K562 (cell line): ENCODE results near the gene CASKIN2. TPM values are rescaled to one million over a fixed set of nuclear protein-coding genes. Genes with fewer than 3 reads are reported as not detected.

ENCODE experiments used
- ATAC-seq: fragments of 200-7000 bp; cut with Tn5 transposase; 3 replicates; pipeline ENCODE4 v1.9.1; 2020; ENCODE audit warnings: moderate library complexity
- BruUV-seq: library from RNA; stranded (reverse); fragments of 400-500 nt; replicated peaks from 2 replicates; lab custom pipeline; 2021; lab: Mats Ljungman, UMichigan
- CTCF ChIA-PET: fragments of 300-600 bp; formaldehyde crosslinking; extraction: SDS; loops from one replicate; lab custom pipeline; 2021; ENCODE audit warnings: low intra/inter-chr PET ratio; lab: Yijun Ruan, JAX
- POLR2A ChIA-PET: fragments of 300-600, 350-650 bp; sonication (Branson Sonifier 250); formaldehyde crosslinking; extraction: SDS; loops from one replicate; lab custom pipeline; 2021; ENCODE audit warnings: antibody characterized with exemption, inconsistent platforms; lab: Yijun Ruan, JAX
- DNase-seq, 4 experiments: peaks; one replicate each; pipeline versions ENCODE4 v3.0.0 to v3.0.0-alpha.2; 2011 to 2018; ENCODE audit warnings: low spot score in 3 of 4, mixed read lengths in 3 of 4; ENCODE audit errors: extremely low read depth in 1 of 4
- FAIRE-seq: peaks from 2 replicates; lab custom pipeline; 2011; peaks lifted over from hg19 to GRCh38; lab: Jason Lieb, UNC
- H2AFZ ChIP-seq: 2 replicates; pipeline ENCODE4 v1.6.0; 2011; ENCODE audit warnings: low read depth, low read length, control low read depth, inconsistent platforms
- H3K27ac ChIP-seq: fragments of 200-600 bp; 3 replicates; pipeline ENCODE4 v1.8.0; 2011; ENCODE audit warnings: low read depth, mild to moderate bottlenecking, control low read depth, inconsistent platforms, low read length, moderate library complexity, mixed read lengths; ENCODE audit errors: extremely low read depth
- H3K27me3 ChIP-seq, 2 experiments: fragments of 300-600 bp in 1 of 2; 2 replicates in 1 of 2; 3 replicates in 1 of 2; pipeline versions ENCODE4 v1.6.0 to v1.8.0; 2011; ENCODE audit warnings: inconsistent platforms in 2 of 2, low read length in 2 of 2, mild to moderate bottlenecking in 1 of 2, mixed read lengths in 1 of 2, moderate library complexity in 1 of 2; ENCODE audit not compliant: control insufficient read depth in 2 of 2, insufficient read depth in 2 of 2
- H3K36me3 ChIP-seq: fragments of 300-600 bp; 3 replicates; pipeline ENCODE4 v1.8.0; 2011; ENCODE audit warnings: mild to moderate bottlenecking, low read length, inconsistent platforms; ENCODE audit not compliant: control insufficient read depth, insufficient read depth
- H3K4me1 ChIP-seq, 2 experiments: fragments of 200-600 bp in 1 of 2; replicated peaks in 1 of 2; 2 replicates in 1 of 2; 3 replicates in 1 of 2; pipeline versions ENCODE4 v1.5.1 to v1.8.0; 2011; ENCODE audit warnings: inconsistent platforms in 2 of 2, low read length in 2 of 2, mild to moderate bottlenecking in 1 of 2, mixed read lengths in 1 of 2, moderate library complexity in 1 of 2; ENCODE audit not compliant: control insufficient read depth in 2 of 2, insufficient read depth in 2 of 2
- H3K4me2 ChIP-seq: 2 replicates; pipeline ENCODE4 v1.6.1; 2011; ENCODE audit warnings: low read length, control low read depth, inconsistent platforms, mixed read lengths; ENCODE audit not compliant: insufficient read depth
- H3K4me3 ChIP-seq: fragments of 200-600 bp; sonication (generic), shearing (Covaris generic); 2 replicates; pipeline ENCODE4 v1.5.1; 2016; ENCODE audit warnings: control low read depth, inconsistent platforms
- H3K79me2 ChIP-seq: fragments of 200-600 bp; 3 replicates; pipeline ENCODE4 v1.8.0; 2011; ENCODE audit warnings: low read length, inconsistent platforms; ENCODE audit not compliant: control insufficient read depth, insufficient read depth
- H3K9ac ChIP-seq, 2 experiments: 2 replicates each; pipeline versions ENCODE4 v1.6.0 to v1.6.1; 2011; ENCODE audit warnings: low read depth in 2 of 2, low read length in 2 of 2, control low read depth in 1 of 2, inconsistent platforms in 1 of 2, mild to moderate bottlenecking in 1 of 2, mixed read lengths in 1 of 2; ENCODE audit not compliant: insufficient read depth in 1 of 2
- H3K9me1 ChIP-seq: one replicate; pipeline ENCODE4 v1.6.0; 2011; ENCODE audit warnings: inconsistent platforms, mild to moderate bottlenecking, low read length, moderate library complexity; ENCODE audit not compliant: control insufficient read depth, insufficient read depth
- H3K9me3 ChIP-seq: replicated peaks from 2 replicates; pipeline ENCODE4 v1.5.1; 2011; ENCODE audit warnings: low read depth, low read length, inconsistent platforms; ENCODE audit not compliant: control insufficient read depth, insufficient read depth
- H4K20me1 ChIP-seq: replicated peaks from 2 replicates; pipeline ENCODE4 v1.6.1; 2011; ENCODE audit warnings: low read length, inconsistent platforms, mixed read lengths; ENCODE audit not compliant: control insufficient read depth, insufficient read depth
- BCOR ChIP-seq: fragments of 450-650 bp; IDR thresholded peaks from 2 replicates; pipeline ENCODE4 v1.6.1; 2016
- HMGXB4 ChIP-seq: sonication (generic); formaldehyde crosslinking; IDR thresholded peaks from 2 replicates; pipeline ENCODE4 v1.8.1; 2023; ENCODE audit warnings: mild to moderate bottlenecking, missing genetic modification reagents
- NFIC ChIP-seq: fragments of 450-650 bp; IDR thresholded peaks from 2 replicates; pipeline ENCODE4 v1.6.1; 2017; ENCODE audit warnings: mild to moderate bottlenecking, inconsistent platforms
- SMARCA5 ChIP-seq: fragments of 450-650 bp; IDR thresholded peaks from 2 replicates; pipeline ENCODE4 v1.6.1; 2016
- ZFP36 ChIP-seq: fragments of 150-350 bp; IDR thresholded peaks from 2 replicates; pipeline ENCODE4 v1.6.1; 2018; ENCODE audit warnings: low read length, low read depth; ENCODE audit not compliant: partially characterized antibody
- ZZZ3 ChIP-seq: fragments of 450-650 bp; IDR thresholded peaks from 2 replicates; pipeline ENCODE4 v1.6.1; 2016; ENCODE audit warnings: antibody characterized with exemption, mild to moderate bottlenecking, moderate library complexity
- WGBS: fragments of 100-300 bp; shearing (Covaris generic); methylation state at CpG from one replicate; pipeline ENCODE4 v1.1.6; 2016; ENCODE audit warnings: low coverage, mixed read lengths; ENCODE audit not compliant: insufficient coverage; ENCODE audit errors: missing lambda C conversion rate; 5-methylcytosine and 5-hydroxymethylcytosine counted together
- in situ Hi-C: fragments of 300-500 bp; cut with MboI; formaldehyde crosslinking; loops from 4 replicates; pipeline ENCODE4 v1.15.0; 2018; ENCODE audit warnings: inconsistent platforms, mixed read lengths
- intact Hi-C: fragments of 100-400 bp; cut with micrococcal nuclease; formaldehyde crosslinking; loops from 2 replicates; pipeline ENCODE4 v1.14.2; 2022
- polyA plus RNA-seq, 8 experiments: library from polyadenylated mRNA; depleted of rRNA in 4 of 8; stranded (reverse) in 5 of 8; unstranded in 3 of 8; fragments of >200 nt; fragmentation: Nextera tagmentation in 2 of 8; fragmentation: Illumina TruSeq in 1 of 8; extraction: Ambion mirVana in 2 of 8; extraction: Trizol in 1 of 8; gene quantifications; 2 replicates each; pipeline versions ENCODE4 v1.2.1 to v1.2.3, GENCODE V29; 2011 to 2014; ENCODE audit warnings: inconsistent platforms in 1 of 8, missing spikeins in 1 of 8
- total RNA-seq, 7 experiments: library from RNA; depleted of rRNA in 6 of 7; stranded (reverse); fragments of >200 nt in 6 of 7; fragmentation: Illumina TruSeq in 2 of 7; extraction: Trizol in 2 of 7; gene quantifications; 2 replicates each; pipeline versions ENCODE4 v1.2.1 to v1.2.3, GENCODE V29; 2011 to 2021; ENCODE audit warnings: low replicate concordance in 1 of 7
- TF ChIP-seq, protein P1 (sequence below), 2 experiments: fragments of 450-650 bp; formaldehyde crosslinking in 1 of 2; IDR thresholded peaks; 2 replicates each; pipeline versions ENCODE4 v1.4.0 to v1.6.1; 2014 to 2020; ENCODE audit warnings: mild to moderate bottlenecking in 2 of 2, borderline replicate concordance in 1 of 2, low read depth in 1 of 2
- TF ChIP-seq, protein P2 (sequence below), 2 experiments: IDR thresholded peaks; 2 replicates each; pipeline ENCODE4 v1.6.1; 2011; ENCODE audit warnings: borderline replicate concordance in 1 of 2, control low read depth in 1 of 2, low read depth in 1 of 2, low read length in 1 of 2, mild to moderate bottlenecking in 1 of 2, mixed read lengths in 1 of 2, moderate library complexity in 1 of 2; ENCODE audit not compliant: insufficient read depth in 1 of 2, insufficient read length in 1 of 2, poor library complexity in 1 of 2, severe bottlenecking in 1 of 2; ENCODE audit errors: extremely low read depth in 1 of 2

CASKIN2 gene
- total and polyA plus RNA-seq, 9 of the 15 experiments (the other 6 are each of a cell fraction or from before 2014, with no cell fraction given), result 0.01 to 12.2 (median 2.1) TPM

- BruUV-seq, result no TSS peak
- DNase-seq (no peak), ATAC-seq (no peak), FAIRE-seq (no peak)
- Histone ChIP-seq H3K4me1 (peaks cover 15 to 72% of the 10 kb centered on the region in 2 experiments), H3K27me3 (no peaks in the 10 kb centered on the region), H3K4me3 (no peak overlapping the region), H3K36me3 (peaks cover 10% of the 10 kb centered on the region; the same call in 1 of the 3 replicates), H3K9ac (peak overlapping the region in 1 of 2 experiments; percentile 74; a peak in 2 of 4 replicates), H3K9me1 (no peaks in the 10 kb centered on the region), H3K79me2 (no peaks in the 10 kb centered on the region; the same call in 2 of the 3 replicates), H2AFZ (no peak overlapping the region), H3K27ac (no peak overlapping the region), H3K4me2 (no peak overlapping the region), H4K20me1 (peaks cover 15% of the 10 kb centered on the region), H3K9me3 (no peaks in the 10 kb centered on the region)
- POLR2A ChIA-PET, result interaction anchor here (2.1 kb wide), 1 partner anchor 11 kb away, joined by 9 read pairs; no protein-coding TSS in a partner anchor
- TF ChIP-seq HMGXB4 (no peak), ZFP36 (peak; percentile 75), NFIC (0 out of 2 replicates have a peak, but pooled peaks have one; percentile 2), BCOR (peak; percentile 57), ZZZ3 (no peak), SMARCA5 (peak; percentile 39; the same call in 1 of the 2 replicates)
- TF ChIP-seq, protein P1, sequence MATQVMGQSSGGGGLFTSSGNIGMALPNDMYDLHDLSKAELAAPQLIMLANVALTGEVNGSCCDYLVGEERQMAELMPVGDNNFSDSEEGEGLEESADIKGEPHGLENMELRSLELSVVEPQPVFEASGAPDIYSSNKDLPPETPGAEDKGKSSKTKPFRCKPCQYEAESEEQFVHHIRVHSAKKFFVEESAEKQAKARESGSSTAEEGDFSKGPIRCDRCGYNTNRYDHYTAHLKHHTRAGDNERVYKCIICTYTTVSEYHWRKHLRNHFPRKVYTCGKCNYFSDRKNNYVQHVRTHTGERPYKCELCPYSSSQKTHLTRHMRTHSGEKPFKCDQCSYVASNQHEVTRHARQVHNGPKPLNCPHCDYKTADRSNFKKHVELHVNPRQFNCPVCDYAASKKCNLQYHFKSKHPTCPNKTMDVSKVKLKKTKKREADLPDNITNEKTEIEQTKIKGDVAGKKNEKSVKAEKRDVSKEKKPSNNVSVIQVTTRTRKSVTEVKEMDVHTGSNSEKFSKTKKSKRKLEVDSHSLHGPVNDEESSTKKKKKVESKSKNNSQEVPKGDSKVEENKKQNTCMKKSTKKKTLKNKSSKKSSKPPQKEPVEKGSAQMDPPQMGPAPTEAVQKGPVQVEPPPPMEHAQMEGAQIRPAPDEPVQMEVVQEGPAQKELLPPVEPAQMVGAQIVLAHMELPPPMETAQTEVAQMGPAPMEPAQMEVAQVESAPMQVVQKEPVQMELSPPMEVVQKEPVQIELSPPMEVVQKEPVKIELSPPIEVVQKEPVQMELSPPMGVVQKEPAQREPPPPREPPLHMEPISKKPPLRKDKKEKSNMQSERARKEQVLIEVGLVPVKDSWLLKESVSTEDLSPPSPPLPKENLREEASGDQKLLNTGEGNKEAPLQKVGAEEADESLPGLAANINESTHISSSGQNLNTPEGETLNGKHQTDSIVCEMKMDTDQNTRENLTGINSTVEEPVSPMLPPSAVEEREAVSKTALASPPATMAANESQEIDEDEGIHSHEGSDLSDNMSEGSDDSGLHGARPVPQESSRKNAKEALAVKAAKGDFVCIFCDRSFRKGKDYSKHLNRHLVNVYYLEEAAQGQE (IDR thresholded peaks at IDR 0.05; ENCODE audit: borderline replicate concordance), result no peak
- TF ChIP-seq, protein P1 (CRISPR knock-in tag; IDR thresholded peaks at IDR 0.05; ENCODE audit: low read depth), result no peak
- TF ChIP-seq, protein P2, sequence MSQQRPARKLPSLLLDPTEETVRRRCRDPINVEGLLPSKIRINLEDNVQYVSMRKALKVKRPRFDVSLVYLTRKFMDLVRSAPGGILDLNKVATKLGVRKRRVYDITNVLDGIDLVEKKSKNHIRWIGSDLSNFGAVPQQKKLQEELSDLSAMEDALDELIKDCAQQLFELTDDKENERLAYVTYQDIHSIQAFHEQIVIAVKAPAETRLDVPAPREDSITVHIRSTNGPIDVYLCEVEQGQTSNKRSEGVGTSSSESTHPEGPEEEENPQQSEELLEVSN (IDR thresholded peaks at IDR 0.05; ENCODE audit: borderline replicate concordance in 1 of 2, extremely low read depth in 1 of 2, insufficient read depth in 1 of 2, insufficient read length in 1 of 2, low read depth in 1 of 2, low read length in 1 of 2, poor library complexity in 1 of 2, severe bottlenecking in 1 of 2), result no peak
- CTCF ChIA-PET, result no interaction called here
- in situ Hi-C loops, result no loop called here
- intact Hi-C loops, result no loop called here
- 89% methylated on average over 18 of the region's 19 CpGs for WGBS
Measured at GRCh38 chr17:75509528-75510258, 5.6 kb downstream of the CASKIN2 start.
